Measurements from ENCODE around the gene HNRNPH2. TPM values are rescaled to one million over a fixed set of nuclear protein-coding genes. Genes with fewer than 3 reads are reported as not detected.

The HNRNPH2 gene
- polyA plus RNA-seq, 1 donor: 60.1 TPM

DNA sequence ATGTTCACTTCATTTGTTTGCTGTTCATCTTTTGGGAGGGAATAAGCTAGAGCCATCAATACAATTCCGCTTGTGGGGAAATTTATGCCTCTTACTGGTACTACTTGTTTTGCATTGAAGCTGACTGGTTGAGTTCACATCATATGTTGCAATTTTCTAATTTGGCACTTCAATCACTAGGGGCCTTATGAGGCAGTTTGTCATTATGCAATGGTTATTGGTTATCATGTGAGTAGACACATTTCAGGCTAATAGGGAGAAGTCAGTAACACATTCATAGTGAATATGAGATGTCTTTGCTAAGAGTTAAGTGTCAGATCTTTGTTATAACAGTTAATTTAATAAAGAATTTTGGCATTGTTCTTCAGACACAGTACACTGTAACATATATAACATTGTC, 12.2 kb upstream of the HNRNPH2 start:
- DNase-seq: no peak

DNA sequence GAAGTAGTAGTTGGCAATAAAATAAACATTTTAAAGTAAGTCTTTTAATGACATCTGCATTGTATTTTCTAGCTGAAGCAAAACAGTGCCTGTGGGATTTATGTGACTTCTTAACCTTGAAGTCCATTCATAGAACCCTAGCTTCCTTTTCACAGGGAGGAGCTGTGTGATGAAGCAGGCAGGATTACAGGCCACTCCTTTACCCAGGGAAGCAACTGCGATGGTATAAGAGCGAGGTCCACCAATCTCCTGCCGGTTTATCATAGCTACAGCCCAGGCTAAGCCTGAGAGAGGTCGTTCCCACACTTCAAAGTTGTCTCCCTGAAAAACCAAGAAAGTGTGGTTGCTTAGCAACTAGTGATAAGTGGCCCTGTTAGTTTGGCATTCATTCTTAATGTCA, 10.2 kb upstream of the HNRNPH2 start:
- DNase-seq: no peak

DNA sequence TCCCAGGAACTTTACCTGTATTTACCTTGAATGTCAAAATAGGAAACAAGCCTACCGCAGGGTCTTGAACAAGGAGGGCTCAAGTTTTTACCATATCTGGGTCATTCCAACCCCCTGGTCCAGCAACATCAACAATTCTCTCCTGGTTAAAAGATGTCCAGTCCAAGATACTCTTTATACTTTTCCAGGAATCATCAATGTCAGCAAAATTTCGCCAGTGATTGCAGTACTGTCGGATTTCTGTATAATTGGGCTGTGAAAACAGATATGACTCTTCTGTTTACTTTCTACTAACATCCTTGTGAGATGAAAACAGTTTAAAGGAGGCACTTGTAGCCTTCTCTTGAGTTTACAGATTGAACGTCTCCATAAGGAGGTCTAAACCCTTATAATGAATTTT, 9.3 kb upstream of the HNRNPH2 start:
- no peak for DNase-seq

DNA sequence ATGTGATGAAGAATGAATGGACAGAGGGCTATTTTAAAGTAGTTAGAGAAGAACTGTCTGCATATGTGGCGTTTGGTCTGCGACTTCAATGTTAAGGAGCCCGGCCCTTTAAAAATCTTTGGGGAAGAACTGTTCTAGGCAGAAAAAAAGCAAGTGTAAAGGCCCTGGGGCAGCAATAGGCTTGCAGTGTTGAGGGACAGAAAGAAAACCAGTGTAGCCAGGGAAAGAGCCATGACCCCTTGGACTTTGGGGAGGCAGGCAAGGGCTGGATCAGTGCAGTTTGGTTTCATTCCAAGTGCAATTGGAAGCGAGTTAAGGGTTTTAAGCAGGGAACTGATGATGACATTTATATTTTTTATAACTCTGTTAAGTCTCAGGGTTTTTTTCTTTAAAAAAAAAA, 8.2 kb upstream of the HNRNPH2 start:
- no peak for DNase-seq

DNA sequence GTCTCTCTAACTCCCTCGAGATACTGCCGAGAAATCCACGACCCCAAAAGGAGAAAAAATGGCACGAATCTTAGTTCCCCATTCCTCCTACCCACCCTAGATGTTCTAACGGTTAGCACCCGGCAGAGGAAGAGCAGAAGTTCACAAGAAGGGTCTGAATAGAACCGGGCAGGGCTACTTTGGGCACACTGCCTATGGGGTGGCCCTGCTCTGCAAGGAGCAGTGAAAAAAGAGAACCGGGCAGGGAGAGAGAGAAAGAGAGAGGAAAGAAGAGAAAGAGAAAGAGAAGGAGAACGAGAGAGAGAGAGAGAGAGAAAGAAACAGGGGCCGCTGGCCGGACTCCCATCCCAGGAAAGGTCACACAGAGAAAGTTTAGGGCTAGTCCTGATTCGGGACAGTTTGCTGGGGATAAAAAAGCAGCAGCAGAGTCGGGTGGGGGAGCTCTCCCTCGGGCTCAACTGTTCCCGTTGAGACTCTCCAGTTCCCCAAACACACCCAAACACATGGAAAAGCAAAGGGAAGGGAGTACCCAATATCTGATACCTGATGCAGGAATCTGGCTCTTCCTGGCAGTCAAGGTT, 765 bp upstream of the HNRNPH2 start:
- DNase-seq: peak; percentile 26

DNA sequence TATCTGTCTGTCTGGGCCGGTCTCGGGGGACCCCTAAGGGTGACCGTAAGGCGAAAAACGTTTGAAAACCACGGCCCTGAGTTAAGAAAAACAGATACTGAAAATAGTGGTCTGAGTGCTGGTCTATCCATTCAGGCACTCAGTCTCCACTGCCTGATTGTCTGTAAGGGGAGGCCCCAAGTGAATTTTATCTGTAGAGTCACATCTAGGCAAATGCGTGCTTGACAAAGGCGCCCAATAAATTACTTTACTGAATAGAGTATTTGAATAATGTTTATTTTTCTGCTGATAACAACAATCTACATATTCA, 465 bp downstream of the HNRNPH2 start:
- no peak for DNase-seq

DNA sequence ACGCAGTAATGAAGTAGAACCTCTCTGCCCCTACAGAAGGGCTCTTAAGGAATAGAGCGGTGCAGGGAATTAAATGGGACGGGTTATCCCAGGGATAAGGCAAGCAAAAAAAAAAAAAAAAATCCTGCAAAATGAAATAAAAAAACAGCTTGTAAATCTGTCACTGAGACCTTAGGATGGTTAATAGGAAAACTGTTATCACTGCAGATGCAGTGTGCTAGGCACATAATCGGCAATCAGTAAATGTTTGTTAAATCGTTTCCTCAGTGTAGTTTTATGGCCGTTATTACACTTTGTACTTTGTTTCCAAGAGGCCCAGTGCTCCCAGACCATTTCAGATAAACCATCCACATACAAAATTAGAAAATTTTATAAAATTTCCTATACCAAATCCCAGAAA, 1.0 kb downstream of the HNRNPH2 start:
- DNase-seq: no peak

DNA sequence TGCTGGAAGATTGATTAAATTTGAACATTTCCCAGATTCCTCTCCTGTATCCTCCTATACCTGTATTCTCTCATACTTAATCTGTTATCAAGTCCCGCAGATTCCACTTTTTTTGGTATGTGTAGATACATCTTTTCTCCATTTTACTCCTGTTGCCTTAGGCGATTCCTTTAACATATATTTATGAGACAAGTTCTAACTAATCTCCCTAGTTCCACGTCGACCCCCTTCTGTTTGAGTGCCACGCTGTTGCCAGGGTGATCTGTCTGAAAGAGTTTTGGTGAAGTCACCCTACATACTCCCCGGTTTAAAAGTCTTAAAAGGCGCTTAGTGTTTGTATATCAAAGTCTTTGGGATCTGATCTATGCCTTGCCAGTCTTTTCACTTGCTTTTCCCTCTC, 2.4 kb downstream of the HNRNPH2 start:
- DNase-seq: no peak

DNA sequence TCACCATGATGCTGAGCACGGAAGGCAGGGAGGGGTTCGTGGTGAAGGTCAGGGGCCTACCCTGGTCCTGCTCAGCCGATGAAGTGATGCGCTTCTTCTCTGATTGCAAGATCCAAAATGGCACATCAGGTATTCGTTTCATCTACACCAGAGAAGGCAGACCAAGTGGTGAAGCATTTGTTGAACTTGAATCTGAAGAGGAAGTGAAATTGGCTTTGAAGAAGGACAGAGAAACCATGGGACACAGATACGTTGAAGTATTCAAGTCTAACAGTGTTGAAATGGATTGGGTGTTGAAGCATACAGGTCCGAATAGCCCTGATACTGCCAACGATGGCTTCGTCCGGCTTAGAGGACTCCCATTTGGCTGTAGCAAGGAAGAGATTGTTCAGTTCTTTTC, 4.0 kb downstream of the HNRNPH2 start:
- no peak for DNase-seq

DNA sequence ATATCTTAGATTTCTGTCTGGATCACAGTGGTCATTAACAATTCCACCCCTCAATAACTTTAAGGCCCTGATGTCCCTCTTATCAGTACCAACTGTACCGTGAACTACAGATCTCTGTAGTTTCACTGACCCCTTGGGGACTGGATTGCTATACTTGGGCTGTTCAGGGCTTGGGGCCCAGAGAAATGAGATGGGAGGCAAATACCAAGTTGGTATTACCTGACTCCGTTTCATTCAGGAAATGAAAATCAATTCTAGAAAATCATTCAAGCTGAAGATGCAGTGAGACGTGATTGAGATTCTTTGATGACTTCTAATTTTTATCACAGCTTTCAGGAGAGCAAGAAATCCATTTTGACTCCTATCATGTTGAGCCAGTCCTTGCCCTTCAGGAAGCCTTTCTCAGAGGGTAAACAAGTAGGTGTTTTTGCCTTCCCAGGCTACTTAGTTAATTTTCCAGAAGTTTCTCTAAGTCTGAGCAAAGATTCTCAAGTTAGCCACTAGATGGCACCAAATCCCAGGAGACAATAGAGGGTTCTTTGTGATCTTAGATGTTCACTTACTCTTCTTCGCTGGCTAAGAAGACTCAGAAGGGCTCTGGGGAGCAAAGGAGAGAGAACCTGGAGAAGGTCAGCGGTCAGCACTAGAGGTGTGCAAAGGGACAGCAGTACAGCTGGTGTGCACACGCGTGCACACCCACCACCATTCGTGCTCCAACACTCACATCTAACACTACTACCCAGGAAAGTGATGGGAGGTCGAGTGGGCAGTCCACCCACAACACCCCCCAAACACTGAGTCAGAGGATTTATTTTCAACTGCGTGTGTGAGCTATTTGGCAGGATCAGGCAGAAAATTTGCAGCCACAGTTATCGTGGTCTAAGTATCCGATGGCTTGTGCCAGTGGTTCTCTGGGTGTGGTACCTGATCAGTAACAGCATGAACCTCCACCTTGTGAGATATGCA, 7.4 kb downstream of the HNRNPH2 start:
- peak; percentile 56 for DNase-seq

DNA sequence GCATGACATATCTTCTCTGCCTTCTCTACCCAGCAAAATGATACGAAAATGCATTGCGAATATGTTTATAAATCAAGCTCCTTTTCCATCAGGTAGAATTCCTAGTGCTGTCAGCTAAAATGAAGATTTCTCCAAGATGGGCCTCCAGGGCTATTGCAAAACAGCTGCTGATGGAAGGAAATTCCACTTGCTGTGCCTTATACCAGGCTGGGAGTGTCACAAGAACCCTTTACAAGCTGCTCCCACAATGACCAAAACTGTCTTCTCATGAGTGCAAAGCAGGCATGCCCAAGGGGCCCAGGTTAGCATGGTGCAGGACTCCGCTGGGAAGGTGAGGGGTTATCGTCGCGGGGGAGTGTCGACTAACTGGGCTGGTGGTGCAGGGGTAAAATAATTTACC, 8.7 kb downstream of the HNRNPH2 start:
- no peak for DNase-seq

DNA sequence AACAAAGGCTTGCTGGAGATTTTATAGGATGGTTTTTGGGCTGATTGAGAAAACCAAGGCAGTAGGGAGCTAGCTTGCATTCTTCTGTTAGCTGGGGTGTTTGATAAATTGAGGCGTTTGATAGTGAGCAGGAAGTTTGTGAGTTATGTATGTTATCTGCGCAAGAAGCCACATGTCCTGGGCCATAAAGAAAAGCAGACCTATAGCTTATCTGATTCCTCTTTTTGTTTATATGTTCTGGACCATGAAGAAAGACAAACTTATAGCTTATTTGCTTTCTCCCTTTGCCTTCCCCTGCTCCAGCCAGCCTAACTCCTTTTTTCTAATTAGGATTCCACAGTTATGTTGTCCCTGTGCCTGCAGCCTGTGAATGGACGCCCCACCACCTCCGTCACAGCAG, 9.2 kb downstream of the HNRNPH2 start:
- no peak for DNase-seq

DNA sequence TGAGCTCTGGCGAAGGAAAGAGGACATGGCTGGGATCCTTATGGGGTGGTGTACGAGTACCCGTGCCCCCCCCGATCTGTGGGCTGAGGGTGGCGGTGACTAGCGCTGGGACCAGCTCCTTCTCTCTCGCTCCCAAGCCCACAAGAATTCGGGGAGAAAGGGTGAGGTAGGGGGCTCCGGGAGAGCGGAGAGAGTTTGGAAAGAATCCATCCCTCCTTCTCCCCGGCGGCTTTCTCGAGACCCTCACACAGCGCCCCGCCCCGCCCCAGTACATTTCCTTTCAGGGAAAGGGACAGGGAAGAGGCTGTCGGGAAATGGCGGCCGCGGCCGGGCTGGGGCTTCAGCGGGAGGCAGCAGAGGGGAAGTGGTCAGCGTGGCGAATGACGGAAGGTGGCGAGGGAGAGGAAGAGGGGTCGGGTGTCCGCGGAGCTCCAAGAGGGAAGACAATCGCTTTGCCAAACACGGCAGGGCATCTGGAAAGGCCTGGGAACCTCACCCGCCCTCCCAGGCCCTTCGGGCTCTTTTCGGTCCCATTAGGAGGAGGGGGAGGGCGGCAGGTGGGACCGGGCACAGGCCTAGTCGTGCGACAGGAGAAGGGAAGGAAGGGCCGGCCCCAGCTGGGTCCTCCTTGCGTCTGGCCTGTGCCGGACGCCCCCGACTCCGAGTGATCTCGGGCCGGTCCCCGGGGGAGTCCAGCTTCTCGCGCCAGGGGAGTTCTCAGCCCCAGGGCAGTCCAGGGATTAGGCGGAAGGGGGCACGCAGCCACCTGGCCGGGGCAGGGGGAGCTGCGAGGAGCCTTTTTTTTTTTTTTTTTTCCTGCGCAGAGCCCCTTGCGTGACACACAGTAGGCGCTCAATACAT, 10.2 kb downstream of the HNRNPH2 start:
- peak; percentile 54 for DNase-seq

DNA sequence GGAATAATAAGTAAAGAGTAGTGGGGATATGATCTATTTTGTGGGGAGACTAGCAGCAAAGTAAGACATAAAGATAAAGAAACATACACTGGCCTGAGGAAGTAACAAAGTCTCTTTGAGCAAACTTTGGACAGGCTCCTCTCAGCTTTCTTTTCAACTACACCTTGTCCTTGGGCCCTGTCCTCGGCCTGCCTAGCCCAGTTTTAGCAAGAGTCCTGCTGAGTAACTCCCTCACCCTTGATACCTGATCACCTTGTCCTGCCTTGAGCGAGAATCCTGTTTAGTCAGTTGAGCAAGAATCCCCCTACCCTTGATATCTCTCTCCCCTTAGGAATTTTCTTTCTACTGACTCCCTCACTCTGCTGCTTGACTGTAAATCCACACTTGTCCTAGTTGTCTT, 11.5 kb downstream of the HNRNPH2 start:
- no peak for DNase-seq

DNA sequence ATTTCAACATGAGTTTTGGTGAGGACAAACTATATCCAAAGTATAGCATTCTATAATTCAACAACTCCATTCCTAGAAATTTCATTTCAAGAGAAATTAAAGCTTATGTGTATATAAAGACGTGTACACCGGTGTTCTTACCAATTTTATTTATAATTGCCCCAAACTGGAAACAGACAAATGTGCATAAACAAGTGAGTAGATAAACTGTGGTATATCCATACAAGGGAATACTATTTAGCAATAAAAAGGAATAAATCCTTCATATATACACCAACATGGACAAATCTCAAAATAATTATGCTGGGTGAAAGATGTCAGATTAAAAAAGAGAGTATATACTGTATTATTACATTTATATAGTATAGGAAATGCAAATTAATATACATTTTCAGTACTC, 19.9 kb downstream of the HNRNPH2 start:
- DNase-seq: no peak

DNA sequence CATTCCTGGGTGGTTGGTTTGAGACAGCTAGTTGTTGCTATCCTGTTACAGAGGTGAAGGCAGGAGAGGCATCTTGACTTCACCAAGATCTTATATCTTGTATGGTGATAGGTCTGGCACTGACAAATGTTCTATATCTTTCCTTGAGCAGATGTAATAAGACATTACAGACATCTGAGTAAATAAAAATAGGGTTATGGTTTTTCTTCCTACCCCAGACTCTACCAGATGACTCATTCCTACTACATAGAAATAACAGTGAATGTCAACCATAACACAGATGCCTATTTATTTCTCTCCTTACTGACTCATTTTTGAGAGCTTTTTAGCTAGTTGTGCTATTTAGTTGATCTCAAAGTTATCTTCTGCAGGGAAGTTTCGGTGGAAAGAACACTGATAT, 21.9 kb downstream of the HNRNPH2 start:
- DNase-seq: no peak

DNA sequence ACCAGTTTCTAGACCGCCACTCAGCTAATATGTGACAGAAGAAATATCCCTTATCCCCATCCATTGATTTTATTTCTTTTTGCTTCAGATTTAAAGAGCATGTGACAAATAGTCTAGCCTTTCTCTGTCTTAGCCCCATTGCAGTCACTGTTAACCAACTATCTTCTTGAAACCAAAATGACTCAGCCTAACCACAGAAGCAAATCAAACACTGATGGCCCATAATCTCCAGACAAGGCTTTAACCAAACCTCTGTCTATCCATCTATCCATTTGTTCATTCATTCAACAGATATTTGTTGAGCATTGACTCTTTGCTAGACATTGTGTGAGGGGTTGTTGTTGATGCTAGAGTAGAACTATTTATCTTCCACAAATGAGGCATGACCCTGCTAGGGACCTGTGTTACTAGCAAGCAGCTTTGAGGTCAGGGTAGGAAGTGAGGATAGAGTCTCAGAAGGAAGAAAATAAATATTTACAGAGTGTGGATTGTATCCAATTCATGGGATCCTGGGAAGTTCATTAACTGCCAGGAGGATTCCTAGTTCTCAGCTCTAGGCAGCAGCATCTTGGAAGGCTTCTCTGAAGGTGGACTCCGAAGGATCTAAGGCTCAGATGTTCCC, 22.5 kb downstream of the HNRNPH2 start:
- DNase-seq: no peak

DNA sequence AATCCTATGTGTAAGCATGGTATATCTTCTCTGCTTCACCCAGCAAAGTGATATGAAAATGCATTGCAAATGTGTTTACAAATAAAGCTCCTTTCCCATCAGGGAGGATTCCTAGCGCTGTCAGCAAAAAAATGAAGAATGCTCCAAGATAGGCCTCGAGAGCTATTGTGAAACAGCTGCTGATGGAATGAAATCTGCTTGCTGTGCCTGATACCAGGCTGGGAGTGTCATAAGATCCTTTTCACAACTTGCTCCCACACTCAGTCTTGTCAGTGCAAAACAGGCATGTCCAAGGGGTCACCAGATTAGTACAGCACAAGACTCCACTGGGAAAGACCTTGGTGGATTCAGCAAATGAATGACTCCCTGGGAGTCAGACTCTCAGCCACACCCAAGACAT, 34.1 kb downstream of the HNRNPH2 start:
- DNase-seq: no peak

DNA sequence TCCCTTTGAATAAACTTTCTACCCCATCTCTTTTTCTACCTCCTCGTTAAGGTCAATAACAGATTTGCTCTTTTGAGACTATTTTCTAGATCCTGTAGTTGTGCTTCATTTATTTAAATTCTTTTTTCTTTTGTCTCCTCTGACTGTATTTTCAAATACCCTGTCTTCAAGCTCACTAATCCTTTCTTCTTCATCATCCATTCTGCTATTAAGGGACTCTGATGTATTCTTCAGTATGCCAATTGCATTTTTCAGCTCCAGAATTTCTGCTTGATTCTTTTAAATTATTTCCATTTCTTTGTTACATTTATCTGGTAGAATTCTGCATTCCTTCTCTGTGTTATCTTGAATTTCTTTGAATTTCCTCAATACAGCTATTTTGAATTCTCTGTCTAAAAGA, 41.3 kb downstream of the HNRNPH2 start:
- DNase-seq: no peak

DNA sequence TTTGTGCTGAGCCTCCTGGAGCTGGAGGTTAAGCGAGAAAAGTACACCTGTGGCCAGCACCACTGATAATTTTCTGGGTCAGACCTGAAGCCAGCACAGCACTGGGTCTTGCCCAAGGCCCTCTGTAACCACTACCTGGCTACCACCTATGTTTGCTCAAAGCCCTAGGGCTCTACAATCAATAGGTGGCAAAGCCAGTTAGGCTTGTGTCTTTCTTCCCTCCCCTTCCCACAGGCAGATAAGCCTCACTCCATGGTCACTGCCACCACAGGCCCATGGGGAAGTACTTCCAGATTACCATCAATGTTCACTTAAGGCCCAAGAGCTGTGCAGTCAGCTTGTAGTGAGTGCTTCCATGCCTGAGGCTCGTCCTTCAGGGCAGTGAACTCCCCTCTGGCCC, 42.1 kb downstream of the HNRNPH2 start:
- no peak for DNase-seq

DNA sequence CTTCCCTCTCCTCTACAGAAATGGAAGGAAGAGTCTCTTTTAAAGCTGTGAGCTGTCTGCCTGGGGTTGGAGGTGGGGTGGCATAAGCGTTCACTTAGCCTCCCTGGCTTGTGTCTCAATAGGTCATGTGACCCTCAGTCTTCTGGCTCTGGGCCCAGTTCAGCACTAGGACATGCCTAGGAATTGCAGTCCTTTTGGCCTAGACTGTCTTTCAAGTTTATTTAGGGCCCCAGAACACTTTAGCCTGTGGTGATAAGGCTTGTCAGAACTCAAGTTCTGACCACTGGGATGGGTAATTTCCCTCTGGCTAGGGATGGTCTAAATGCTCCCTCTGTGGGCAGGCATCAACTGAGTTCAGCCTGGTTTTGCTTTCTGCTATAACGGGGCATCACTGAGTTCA, 42.9 kb downstream of the HNRNPH2 start:
- DNase-seq: no peak

DNA sequence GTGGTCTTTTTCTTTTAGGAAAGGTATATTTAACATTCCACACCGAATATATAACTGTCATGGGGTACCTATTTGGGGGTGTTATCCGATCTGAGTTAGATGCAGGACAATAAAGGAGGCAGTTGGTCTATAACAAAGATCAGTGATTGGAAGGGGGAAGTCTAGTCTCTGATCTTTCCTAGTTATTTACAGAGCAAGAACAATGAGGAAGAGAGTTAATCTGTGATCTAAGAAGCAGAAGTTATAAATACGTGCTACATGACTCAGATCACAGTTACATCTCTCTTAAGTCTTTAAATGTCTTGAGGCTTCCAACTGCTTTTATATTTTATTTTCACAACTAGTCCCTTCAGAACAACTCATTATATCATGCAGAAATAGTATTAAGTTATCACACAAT, 44.0 kb downstream of the HNRNPH2 start:
- no peak for DNase-seq

DNA sequence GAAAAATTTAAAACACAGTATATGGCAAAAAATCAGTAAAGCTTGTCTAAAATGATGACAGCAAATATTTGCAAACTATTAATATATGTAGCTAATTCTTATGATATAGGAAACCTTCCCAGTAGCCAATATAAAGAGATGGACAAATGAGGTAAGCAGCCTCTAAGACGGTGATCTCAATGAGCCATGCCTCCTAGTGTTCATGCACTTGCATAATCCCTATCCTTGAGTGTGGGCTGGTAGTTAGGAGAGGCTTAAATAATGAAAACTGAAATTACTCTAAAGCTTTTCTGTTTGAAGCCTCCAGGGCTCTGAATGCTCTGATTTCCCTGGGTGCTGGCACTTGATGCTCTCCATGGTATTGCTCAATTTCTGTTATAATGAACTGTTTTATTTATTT, 52.6 kb downstream of the HNRNPH2 start:
- DNase-seq: no peak

All from hindlimb muscle (tissue), 1 donor.